ENCODE results near the gene NKX1-1.

NKX1-1 gene

GRCh38 chr4:1366371-1367229 is 39.6 kb downstream of the NKX1-1 start:
- Histone ChIP-seq H3K9me3 (ENCODE audit: insufficient read depth, low read length) (no peaks in the 10 kb centered on the region), H3K36me3 (ENCODE audit: low read length) (no peaks in the 10 kb centered on the region), H3K4me2 (ENCODE audit: low read depth, low read length, poor library complexity, severe bottlenecking) (no peak overlapping the region), H2AFZ (ENCODE audit: low read depth, low read length, severe bottlenecking) (no peak overlapping the region), H3K9me2 (replicated peaks; ENCODE audit: insufficient read depth, low read length) (no peaks in the 10 kb centered on the region), H4K20me1 (ENCODE audit: low read depth, low read length) (no peaks in the 10 kb centered on the region), H3K79me2 (ENCODE audit: insufficient read depth, low read length) (no peaks in the 10 kb centered on the region), H3K9ac (ENCODE audit: low read length) (no peak overlapping the region), H3K4me3 (ENCODE audit: insufficient read depth, low read length, poor library complexity, severe bottlenecking) (no peak overlapping the region), H3K27me3 (ENCODE audit: low read length) (no peaks in the 10 kb centered on the region), H3K27ac (ENCODE audit: low read depth, low read length) (no peak overlapping the region), H3F3A (ENCODE audit: insufficient read depth) (no peaks in the 10 kb centered on the region)
- TF ChIP-seq CTCF (IDR thresholded peaks at IDR 0.05; ENCODE audit: insufficient read depth, low read length, poor library complexity, severe bottlenecking) (no peak), EZH2phosphoT487 (conservative IDR thresholded peaks at IDR 0.05; ENCODE audit: low read length) (no peak)

DNA sequence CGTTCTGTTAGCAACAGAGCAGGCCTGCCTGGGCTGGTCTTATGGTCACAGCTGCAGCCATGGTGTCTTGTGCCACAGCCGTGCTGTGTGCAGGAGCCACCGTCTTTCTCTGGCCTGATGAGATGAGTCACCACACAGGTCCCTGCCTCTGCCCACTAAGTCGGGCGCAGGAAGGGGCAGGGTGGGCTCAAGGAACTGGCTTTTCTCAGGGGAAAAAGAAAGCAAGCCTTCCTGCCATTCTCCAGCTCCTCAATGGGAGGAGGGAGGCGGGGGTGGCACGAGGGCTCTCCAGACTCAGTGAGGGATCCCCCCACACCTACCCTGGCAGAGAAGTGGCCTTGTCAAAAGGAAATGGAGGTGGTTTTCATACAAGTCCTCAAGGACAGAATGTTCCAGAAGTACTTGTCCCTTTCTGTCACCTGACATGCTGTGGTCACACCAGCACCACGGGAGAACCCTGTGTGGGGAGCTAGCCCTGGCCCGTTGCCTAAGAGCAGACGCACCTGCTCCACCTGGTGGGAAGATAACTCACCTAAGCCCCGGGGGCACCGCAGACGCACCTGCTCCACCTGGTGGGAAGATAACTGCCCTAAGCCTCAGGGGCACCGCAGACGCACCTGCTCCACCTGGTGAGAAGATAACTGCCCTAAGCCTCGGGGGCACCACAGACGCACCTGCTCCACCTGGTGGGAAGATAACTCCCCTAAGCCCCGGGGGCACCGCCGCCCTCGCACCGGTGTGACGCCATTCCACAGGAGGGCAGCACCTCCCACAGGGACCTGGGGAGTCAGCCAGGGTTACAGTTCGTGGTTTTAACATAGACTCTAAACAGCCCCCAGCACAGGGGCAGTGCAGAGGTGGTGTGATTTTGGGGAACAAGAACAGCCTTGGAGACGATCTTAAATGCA is 40.7 kb downstream of the NKX1-1 start:
- Histone ChIP-seq H3K4me2 (ENCODE audit: low read depth, low read length, poor library complexity, severe bottlenecking) (no peak overlapping the region), H2AFZ (ENCODE audit: low read depth, low read length, severe bottlenecking) (no peak overlapping the region), H3K9me2 (replicated peaks; ENCODE audit: insufficient read depth, low read length) (no peaks in the 10 kb centered on the region), H3K9ac (ENCODE audit: low read length) (no peak overlapping the region), H3K79me2 (ENCODE audit: insufficient read depth, low read length) (no peaks in the 10 kb centered on the region), H3K9me3 (ENCODE audit: insufficient read depth, low read length) (no peaks in the 10 kb centered on the region), H3K27ac (ENCODE audit: low read depth, low read length) (no peak overlapping the region), H3K27me3 (ENCODE audit: low read length) (no peaks in the 10 kb centered on the region), H4K20me1 (ENCODE audit: low read depth, low read length) (no peaks in the 10 kb centered on the region), H3F3A (ENCODE audit: insufficient read depth) (no peaks in the 10 kb centered on the region), H3K36me3 (ENCODE audit: low read length) (no peaks in the 10 kb centered on the region), H3K4me3 (ENCODE audit: insufficient read depth, low read length, poor library complexity, severe bottlenecking) (no peak overlapping the region)
- no peak for TF ChIP-seq CTCF (IDR thresholded peaks at IDR 0.05; ENCODE audit: insufficient read depth, low read length, poor library complexity, severe bottlenecking)
- no peak for TF ChIP-seq EZH2phosphoT487 (conservative IDR thresholded peaks at IDR 0.05; ENCODE audit: low read length)

- H3K79me2 ChIP-seq (ENCODE audit: insufficient read depth, low read length) = no peaks in the 10 kb centered on the region
- no peaks in the 10 kb centered on the region for H3K27me3 ChIP-seq (ENCODE audit: low read length)
- H4K20me1 ChIP-seq (ENCODE audit: low read depth, low read length) = no peaks in the 10 kb centered on the region
- H3K4me3 ChIP-seq (ENCODE audit: insufficient read depth, low read length, poor library complexity, severe bottlenecking) = no peak overlapping the region
- H3K4me2 ChIP-seq (ENCODE audit: low read depth, low read length, poor library complexity, severe bottlenecking) = no peak overlapping the region
- H2AFZ ChIP-seq (ENCODE audit: low read depth, low read length, severe bottlenecking) = no peak overlapping the region
- no peak overlapping the region for H3K9ac ChIP-seq (ENCODE audit: low read length)
- no peaks in the 10 kb centered on the region for H3K9me2 ChIP-seq (replicated peaks; ENCODE audit: insufficient read depth, low read length)
- no peak overlapping the region for H3K27ac ChIP-seq (ENCODE audit: low read depth, low read length)
- TF ChIP-seq CTCF (IDR thresholded peaks at IDR 0.05; ENCODE audit: insufficient read depth, low read length, poor library complexity, severe bottlenecking) (no peak), EZH2phosphoT487 (conservative IDR thresholded peaks at IDR 0.05; ENCODE audit: low read length) (no peak)
- H3K36me3 ChIP-seq (ENCODE audit: low read length) = no peaks in the 10 kb centered on the region
- no peaks in the 10 kb centered on the region for H3K9me3 ChIP-seq (ENCODE audit: insufficient read depth, low read length)
- no peaks in the 10 kb centered on the region for H3F3A ChIP-seq (ENCODE audit: insufficient read depth)
These were observed 41.5 kb downstream of the NKX1-1 start for GRCh38 chr4:1364748-1365147.
